Frontal cortex (tissue), 4 donors: ENCODE results near the gene ZYX. TPM values are rescaled to one million over a fixed set of nuclear protein-coding genes. Genes with fewer than 3 reads are reported as not detected.
"Not testable (repeated sequence)": the region's sequence is repeated elsewhere in the genome, so short reads cannot be mapped to it uniquely, and the experiment has no call there.

ENCODE experiments used
- DNase-seq, 2 donors: peaks; one replicate each; pipeline ENCODE4 v3.0.0; 2012; ENCODE audit warnings: low spot score in 2 of 2
- FAIRE-seq: peaks from 2 replicates; lab custom pipeline; 2012; peaks lifted over from hg19 to GRCh38; lab: Jason Lieb, UNC
- total RNA-seq: library from RNA; depleted of rRNA; stranded (reverse); fragments of >200 nt; gene quantifications from one replicate; pipeline ENCODE4 v1.2.3, GENCODE V29; 2014
- donor health status: control.
- donor health status: control.
- donor health status: control.

Gene ZYX
- total RNA-seq, 1 donor from 2014 or later = 4.5 TPM

DNA sequence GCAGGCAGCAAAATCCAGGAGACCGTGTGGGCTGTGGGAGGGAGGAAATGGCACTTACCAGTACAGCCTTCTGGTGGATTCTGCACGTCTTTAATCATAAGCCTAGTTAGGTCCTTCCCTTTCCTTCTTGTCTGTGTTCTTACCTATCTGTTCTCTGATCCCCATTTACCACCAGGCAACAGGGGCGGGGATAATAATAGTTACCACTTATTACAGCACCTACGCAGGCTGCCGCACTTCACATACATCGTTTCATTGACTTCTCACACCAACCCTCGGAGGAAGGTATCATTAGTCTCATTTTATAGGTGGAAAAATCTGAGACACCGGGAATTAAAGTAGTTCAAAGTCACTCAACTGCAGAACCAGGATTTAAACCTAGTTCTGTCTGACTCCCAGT, 32.0 kb downstream of the ZYX start:
- no peak for DNase-seq
- no peak for FAIRE-seq

- DNase-seq, FAIRE-seq: not testable (repeated sequence)
Measured at GRCh38 chr7:143415209-143415608, 34.1 kb downstream of the ZYX start.

DNA sequence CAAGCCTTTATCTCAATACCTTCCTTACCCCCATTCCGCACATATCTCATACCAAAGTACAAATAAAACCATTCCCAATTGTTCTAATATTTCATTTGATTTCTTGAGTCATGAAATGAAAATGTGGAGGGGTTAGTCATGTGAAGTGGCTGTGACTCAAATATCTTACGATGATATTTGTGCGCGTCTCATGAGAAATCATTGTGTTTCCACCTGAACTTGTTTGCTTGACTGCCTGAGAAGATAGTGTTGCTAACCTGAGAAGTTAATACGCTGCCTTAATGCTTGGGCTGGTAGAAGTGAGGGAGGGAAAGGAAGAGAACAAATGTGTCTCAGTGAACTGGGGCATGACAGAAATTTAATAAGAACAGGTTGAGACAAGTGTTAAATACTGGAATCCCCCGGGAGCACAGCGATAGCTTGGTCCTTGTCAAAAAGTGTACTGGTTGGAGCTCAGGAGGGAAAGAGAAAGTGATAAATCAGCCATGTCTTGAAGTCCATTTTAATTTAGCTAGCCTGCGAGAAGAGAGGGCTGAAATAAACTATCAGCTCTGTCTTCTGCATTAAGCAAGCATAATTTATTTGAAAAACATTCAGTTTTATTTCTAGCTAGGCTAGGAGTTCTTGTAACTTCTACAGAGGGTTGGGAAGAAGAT, 34.7 kb downstream of the ZYX start:
- no peak for FAIRE-seq
- no peak for DNase-seq

- FAIRE-seq (peak; percentile 74), DNase-seq (peak; percentile 60 to 70)
Measured at GRCh38 chr7:143416565-143417149, 35.5 kb downstream of the ZYX start.

DNA sequence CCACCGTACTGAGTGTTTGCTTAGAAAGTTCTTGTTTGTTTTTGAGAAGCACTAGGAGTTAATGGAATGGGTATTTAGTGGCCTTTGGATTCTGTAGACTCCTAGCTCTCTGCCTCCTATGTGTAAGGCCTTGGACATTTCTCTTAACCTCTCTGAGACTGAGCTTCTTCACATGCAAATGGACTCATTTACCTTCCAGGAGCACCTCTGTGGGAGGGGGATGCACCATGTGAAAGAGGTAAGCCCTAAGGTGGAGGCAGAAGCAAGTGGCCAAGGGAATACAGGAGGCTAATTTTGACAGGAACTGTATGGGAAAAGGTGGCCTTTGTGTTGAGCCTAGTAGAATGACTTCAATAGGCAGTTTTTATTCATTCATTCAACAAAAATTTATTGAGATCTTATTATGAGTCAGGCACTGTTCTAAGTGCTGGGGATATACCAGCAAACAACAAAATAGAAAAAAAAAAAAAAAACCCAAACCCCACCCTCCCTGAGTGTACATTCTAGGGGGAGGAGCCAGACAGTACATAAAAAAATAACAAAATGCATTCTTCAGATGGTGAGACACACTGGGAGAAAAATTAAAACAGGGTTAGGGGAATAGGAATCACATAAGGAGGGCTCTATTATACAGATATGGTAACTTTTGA, 36.7 kb downstream of the ZYX start:
- peak in 1 of 2 donors; percentile 5 for DNase-seq
- FAIRE-seq = no peak

DNA sequence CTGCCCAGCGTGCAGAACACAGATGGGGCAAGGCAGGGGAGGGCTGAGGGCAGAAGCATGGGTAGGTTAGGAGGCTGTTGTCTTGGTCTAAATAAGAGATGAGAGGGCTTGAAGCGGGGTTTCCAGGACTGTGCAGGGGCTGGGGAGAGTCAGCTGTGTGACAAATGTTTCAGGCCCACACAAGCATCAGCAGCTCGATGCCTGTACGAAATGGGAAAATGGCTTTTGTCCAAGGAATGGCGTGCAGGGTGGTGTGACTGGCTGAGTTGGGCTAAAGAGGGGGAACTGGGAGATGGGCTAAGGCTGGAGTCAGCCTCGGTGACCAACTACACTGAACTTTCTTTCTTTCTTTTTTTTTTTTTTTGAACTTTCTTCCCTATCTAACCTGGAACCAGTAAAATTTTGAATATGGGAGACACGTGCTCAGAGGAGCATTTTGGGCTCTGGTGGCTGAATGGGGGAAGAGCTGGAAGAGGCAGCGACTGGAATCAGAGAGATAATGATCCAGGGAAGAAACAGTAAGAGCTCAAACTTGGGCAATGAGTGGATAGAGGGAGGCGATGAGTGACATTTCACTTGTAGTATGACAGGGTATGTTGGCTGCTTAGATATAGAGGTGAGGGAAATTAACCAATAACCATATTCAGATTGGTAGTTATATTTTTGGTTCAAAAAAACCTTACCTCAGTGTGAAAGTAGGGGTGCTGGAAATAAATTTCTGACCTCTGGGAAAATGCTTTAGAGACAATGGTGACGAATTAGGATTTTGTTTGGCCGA, 37.7 kb downstream of the ZYX start:
- FAIRE-seq (no peak), DNase-seq (no peak)

DNA sequence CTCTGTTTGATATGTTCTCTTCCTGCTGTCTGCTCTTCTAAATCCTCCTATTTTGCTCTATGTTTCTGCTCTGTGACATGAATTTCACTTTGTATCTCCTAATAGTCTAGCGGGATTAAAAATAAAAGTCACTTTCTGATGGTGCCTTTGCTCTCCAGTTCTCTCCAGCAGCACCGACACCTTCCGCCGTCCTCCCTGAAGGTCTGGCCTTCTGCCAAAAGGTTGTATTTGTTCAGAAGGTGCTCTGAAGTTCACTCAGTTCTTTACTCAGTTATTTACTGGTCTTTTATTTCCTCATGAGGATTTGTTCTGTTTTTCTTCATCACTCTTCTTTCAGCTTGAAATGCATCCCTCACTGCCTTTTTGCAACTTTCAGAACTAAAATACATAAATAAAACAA, 38.7 kb downstream of the ZYX start:
- no peak for DNase-seq
- no peak for FAIRE-seq

GRCh38 chr7:143420624-143421023, 39.5 kb downstream of the ZYX start:
- not testable (repeated sequence) for DNase-seq, FAIRE-seq

GRCh38 chr7:143422033-143422432, 40.9 kb downstream of the ZYX start:
- DNase-seq (no peak), FAIRE-seq (no peak)

DNA sequence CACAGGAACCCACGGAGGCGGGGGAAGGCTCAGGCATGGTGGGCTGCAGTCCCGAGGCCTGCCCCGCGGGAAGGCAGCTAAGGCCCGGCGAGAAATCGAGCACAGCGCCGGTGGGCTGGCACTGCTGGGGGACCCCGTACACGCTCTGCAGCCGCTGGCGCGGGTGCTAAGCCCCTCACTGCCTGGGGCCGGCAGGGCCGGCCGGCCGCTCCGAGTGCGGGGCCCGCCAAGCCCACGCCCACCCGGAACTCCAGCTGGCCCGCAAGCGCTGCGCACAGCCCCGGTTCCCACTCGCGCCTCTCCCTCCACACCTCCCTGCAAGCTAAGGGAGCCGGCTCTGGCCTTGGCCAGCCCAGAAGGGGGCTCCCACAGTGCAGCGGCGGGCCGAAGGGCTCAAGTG, 43.3 kb downstream of the ZYX start:
- DNase-seq = not testable (repeated sequence)

DNA sequence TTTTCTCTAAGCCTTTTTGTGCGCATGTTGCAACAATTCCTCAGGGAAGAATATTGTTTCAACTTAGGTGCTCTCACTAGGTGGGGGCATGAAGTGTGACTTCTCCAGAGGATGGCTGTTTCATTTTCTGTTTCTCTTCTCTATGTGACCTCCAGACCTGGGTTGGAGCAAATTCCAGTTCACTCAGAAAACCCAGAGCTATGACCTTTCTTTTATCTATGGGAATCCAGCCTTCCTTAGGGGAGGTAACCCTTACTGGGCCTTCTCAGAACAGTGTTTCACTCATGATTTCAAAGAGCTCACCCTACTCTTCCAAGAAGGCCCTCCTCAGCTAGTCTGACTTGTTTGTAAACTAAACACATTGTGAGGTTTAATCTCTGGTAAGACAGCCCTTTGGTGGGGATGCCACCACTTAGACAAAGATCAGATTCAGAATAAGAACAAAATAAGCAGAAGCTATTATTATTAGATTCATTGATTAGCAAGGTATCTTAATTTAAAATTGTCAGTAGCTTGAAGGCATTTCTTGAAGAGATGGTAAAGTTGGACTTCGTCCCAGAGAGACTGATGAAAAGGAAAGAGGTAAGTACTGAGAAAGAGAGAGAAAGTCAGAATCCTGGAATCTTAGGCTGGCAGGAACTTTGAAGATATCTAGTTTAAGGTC, 45.5 kb downstream of the ZYX start:
- FAIRE-seq (no peak), DNase-seq (no peak)

More for the DNA sequence above, 43.3 kb downstream of the ZYX start:
- not testable (repeated sequence) for FAIRE-seq

DNA sequence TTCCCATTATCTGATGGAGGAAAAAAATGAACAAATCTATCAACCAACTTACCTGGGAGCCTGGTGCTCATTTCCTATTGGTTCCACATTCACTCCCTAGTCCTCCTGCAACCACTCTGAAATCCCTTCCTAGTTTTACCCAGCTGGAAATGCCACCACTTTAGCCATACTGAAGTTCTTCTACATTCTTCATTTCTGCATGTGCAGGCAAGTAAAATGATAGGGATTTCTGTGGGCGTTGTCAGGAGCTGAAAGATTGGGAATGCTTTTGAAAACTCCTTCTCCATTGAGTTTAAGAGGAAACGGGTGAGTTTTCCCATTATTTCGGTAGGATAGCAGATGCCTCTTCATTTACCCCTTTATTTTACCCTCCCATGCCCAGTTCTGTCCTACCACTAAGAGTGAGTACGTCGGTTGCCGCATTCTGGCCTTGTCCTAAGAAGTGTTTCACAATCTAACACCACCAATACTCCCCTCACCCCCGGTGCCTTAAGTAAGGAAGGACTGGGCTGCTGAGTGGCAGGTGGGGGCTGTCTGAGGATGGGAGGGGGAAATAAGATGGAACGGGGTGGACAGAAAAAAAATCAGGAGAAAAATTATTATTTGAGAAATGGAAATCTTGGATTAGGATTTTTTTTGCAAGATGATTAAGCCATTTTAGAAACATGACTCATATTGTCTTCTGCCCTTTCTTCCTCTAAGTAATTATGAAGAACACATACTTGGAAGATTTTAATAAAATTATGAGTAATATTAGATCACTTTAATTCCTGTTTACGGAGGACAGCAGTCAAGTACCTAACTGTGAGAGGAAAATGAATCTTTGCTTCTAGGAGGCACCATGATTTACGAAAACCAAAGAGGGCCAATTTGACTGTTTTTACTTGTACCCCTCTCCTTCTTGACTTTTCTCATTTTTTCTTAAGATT, 48.9 kb downstream of the ZYX start:
- DNase-seq (no peak), FAIRE-seq (no peak)

- DNase-seq (no peak), FAIRE-seq (no peak)
Measured at GRCh38 chr7:143431109-143431508, 50.0 kb downstream of the ZYX start.

DNA sequence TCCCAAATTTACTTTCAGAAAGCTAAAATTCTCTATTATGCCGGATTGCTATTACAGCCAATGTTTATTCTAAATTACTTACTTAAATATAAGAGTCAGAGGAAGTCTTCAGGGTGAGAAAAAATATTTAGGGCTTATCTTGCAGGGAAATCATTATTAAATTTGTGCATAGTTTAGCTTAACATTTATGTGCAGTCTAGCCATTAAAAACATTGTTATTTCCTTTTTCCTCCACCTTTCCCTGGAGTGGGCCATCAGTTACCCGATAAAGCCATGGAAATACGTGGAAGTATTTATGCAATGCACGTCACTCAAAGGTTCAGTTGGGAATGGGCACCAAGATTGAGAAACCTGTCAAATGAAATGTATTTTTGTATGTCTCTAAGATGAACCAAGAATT, 52.6 kb downstream of the ZYX start:
- no peak for DNase-seq
- FAIRE-seq = no peak

- FAIRE-seq (no peak), DNase-seq (no peak)
Measured at GRCh38 chr7:143434660-143435059, 53.5 kb downstream of the ZYX start.

- DNase-seq = no peak
- FAIRE-seq = no peak
Measured at GRCh38 chr7:143435266-143435665, 54.1 kb downstream of the ZYX start.

- FAIRE-seq (no peak), DNase-seq (no peak)
Measured at GRCh38 chr7:143436325-143436946, 55.3 kb downstream of the ZYX start.

DNA sequence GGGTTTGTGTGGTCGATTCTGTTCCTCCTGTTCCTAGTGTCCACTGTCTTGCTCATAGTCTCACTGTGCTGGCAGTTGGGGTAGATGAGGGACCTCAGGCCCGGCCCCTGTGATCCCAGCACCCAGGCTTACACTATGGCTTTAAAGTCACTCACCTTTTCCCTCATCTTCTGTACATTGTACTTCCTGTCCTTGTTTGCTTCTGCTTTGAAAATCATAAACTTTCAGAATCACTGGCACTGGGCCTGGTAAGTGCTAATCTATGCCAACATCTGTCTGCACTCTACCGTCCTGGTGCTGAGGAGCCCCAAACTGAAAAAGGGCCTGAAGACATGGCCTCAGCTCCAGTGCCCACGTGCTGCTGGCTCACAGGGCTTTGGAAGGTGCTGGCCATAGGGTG, 56.4 kb downstream of the ZYX start:
- DNase-seq = no peak
- FAIRE-seq = no peak

DNA sequence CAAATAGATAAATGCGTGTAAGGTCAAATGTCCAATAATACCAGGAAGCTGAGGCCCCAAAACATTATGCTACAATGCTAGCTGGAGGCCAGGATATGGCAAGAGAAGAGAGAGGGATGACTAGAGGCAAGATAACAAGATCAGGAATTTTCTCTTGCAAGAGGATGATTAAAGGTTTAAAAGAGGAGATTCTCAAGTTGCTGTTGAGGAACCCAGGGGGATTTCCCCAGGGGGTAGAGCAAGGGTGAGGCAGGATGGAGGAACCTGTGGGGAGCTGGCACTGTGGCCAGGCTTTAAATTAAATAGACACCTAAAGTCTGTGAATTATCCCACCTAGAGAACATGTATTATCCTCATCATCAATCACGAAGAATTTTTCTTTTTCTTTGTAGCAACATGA, 58.7 kb downstream of the ZYX start:
- no peak for FAIRE-seq
- no peak for DNase-seq
